SK-MEL-5 (cell line): ENCODE data around the gene TMEM108. TPM values are rescaled to one million over a fixed set of nuclear protein-coding genes. Genes with fewer than 3 reads are reported as not detected.
A peak's percentile ranks its signal among the peaks of the same experiment; 100 is the strongest.

Experiments used
- DNase-seq: peaks from one replicate; pipeline ENCODE4 v3.0.0-alpha.2; 2016; ENCODE audit warnings: low read depth, low spot score
- in situ Hi-C: cut with HindIII; loops from 2 replicates; pipeline ENCODE4 v1.10.0; 2016; ENCODE audit warnings: low sequenced_read_pairs, high pct_unique_total_duplicates, low pct_unique_long_range_greater_than_20kb
- total RNA-seq: library from RNA; depleted of rRNA; stranded (reverse); fragments of >200 nt; shearing (Covaris generic); gene quantifications from 2 replicates; pipeline ENCODE4 v1.2.3, GENCODE V29; 2014

Gene TMEM108
- total RNA-seq, 1 experiment from 2014 or later: 0.13 TPM

DNA sequence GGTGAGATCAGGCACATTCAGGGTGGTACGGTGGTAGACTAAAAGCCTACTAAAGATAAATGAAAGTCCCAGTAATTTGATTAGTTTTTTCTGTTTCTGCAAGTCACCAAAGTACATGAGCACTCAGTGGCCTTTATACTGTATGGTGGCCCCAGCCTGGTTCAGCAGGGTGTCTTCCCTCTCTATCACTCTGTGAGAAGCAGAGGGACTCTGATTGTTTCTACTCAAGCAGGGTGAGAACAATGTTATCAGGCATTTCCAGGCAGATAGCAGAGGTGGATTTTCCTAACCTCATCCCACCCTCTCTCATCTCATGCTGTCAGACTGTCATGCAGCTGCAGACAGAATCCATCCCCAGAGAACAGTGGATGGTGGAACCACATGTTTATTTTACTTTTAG lies 290.2 kb downstream of the TMEM108 start:
- in situ Hi-C loops: no loop called here
- DNase-seq: no peak

DNA sequence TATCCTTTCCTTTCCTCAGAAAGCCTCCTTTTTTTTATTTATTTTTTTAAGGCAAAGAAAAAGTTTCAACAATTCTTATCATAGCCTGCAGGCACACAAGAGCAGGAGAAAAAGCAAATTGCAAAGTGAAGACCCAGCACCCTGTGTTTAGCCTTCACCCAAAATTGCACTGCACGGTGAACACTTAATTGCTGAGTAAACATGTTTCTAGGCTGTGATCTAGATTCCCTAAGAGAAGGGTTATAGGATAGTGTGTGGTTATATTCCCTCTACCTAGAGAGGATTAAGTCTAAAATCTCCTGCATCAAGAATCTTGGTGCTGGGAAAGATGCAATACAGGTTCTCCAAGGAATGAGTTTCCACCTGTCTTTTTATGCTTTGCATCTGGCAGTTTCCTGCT lies 291.4 kb downstream of the TMEM108 start:
- DNase-seq: no peak
- in situ Hi-C loops: no loop called here

DNA sequence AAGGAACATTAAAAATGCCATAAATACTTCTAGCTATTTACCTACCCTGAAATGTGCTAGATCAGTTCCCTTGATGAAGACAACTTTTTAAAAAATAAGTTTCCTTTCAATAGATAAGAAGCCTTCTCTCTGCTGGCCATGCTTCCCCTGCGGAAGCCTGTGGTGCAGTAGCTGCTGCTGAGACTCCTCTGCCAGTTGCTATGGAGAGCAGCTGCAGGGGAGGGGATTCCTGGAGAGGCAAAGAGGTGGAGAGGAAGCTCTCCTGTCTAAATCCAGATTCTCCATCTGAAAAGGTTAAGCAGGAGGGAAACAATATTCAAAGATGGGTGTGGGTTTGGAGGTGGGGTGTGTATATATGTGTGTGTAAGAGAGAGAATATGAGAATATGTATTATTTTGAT lies 291.9 kb downstream of the TMEM108 start:
- in situ Hi-C loops: no loop called here
- DNase-seq: no peak

DNA sequence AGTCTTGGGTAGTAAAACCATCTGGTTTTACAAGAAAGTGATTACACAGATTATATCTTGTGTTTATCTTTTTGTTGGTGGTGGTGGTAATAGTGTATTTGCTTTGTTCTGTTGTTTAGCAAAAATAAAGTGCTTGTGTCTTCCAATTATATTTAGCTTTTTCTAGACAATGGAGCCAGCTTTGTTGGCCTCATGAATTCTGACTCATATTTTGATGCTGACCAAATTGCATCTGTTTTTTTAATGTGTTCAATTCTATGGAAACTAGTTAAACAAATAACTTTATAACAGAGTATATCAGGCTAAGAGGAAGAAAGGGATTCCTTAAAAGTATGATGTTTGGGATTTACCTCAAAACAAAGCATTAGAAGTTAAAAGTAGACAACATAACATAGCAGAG lies 292.3 kb downstream of the TMEM108 start:
- in situ Hi-C loops: no loop called here
- DNase-seq: no peak

DNA sequence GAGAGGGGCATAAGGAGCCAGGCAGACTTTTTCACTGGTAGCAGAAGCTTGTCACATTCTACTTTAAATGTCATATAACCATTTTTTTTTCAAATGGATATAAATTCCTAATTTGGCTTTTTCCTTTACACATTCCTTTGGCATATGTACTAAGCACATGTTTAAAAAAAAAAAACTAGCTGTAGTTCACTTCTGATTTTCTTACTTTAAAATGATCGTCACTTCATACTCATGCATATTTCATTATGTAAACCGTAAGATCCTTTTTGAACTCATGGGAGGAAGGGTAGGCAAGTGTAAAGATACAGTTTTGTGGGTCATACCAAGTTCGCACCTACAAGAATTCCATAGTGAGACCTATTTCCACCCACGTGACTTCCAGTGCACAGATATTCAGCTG lies 316.5 kb downstream of the TMEM108 start:
- in situ Hi-C loops: no loop called here
- DNase-seq: no peak

DNA sequence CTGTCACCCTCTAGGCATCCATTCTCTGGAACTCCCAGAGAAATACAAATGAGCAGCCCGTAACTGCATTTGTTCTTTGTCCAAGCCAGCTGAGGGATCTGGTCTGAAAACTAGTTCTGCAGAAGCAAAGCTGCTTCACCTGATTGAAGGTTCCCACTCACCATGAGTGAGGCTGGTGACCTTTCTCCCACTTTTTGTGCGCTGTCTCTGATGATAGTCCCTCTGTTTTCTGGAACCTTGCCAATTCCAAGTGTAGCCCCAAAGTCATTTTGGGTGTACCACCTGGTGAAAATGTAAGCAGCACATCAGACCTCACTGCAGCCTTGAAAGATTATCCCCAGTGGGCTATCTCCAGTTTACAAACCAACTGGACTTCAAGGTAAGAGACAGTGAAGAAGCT lies 322.3 kb downstream of the TMEM108 start:
- in situ Hi-C loops: no loop called here
- DNase-seq: no peak

DNA sequence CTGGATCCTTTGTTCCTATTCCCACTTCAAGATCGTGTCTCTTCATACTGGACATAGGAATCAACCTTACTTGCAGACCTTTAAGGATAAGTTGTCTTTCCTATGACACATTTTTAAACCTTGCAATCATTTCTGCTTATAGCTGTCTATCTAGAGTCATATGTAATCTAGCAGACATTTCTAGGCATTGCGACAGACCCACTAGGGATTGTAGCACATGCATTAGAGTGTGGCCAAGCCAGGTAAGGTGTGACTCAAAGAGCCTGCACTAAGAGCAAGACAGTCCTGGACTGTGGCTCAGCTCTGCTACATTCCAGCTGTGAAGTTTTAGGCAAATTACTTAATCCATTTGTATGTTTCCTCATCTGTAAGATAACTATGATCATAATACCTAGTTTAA lies 322.8 kb downstream of the TMEM108 start:
- no peak for DNase-seq
- in situ Hi-C loops: no loop called here

DNA sequence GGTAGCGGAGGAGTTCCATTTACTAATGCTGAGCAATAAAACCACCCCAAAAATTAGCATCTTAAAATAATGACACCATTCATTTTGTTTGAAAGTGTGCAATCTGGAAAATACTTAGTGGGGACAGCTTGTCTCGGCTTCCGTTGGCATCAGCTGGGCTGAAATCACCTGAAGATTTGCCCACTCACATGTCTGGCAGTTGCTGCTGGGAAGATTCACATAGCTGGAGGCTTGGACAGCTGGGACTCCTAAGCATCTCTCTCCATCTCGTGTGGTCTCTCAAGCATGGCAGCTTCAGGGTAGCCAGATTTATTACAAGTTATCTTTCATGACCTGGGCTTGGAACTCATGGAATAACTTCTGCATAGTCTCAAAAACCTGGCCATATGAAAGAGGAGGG lies 323.2 kb downstream of the TMEM108 start:
- in situ Hi-C loops: no loop called here
- no peak for DNase-seq

DNA sequence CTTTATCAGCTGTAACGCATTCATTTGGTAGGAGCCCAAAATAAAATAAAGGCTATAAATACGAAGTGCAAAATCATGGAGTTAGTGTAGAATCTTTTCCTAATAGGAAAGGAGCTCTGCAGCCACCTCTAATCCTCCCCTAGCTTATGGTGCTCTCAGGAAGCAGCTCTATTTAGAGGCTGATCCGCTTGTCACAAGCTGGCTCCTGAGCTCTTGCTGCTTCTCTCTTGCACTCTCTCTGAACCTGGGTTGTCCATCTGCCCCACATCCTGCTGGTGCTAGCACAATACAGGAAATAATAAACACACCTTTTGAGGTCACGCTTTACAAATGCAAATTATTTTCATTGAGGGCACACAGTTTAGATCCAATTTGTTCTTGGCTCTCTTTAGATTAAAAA lies 324.3 kb downstream of the TMEM108 start:
- DNase-seq: no peak
- in situ Hi-C loops: no loop called here

DNA sequence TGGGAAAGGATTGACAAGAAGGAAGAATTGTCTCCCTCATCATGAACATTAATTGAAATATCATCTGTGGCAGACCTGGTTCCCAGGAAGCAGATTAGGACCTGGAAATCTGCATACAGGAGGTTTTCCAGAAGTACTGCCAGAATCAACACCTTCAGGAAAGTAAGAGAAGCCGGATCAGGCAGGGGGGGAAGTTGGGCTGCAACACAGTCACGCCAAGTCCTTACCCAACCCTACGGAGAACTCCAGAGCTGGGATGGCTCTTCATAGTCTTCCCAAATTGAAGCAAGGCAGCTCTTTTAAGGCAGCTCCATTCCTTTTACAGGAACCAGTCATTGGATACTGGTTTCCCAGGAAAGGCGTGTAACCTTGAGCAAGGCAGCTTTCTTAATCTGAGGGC lies 326.5 kb downstream of the TMEM108 start:
- DNase-seq: no peak
- in situ Hi-C loops: no loop called here

DNA sequence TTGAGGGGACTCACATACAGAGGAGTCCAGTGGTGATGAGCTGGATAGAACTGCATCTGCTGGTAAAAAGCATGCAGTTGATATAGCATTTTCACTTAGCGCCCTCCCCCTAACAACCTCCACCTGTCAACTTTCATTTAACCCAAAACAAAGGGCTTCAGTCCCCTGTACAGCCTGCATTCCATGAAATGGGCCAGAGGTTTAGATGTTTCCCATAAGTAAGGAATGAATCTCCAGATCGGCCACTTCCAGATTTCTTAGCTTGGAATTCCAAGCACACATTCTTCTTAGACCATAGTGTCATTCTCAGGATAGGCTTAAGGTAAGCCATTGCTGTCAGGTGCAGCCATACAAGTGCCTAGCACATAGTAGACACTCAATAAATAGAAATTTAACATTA lies 328.7 kb downstream of the TMEM108 start:
- DNase-seq: no peak
- in situ Hi-C loops: no loop called here

DNA sequence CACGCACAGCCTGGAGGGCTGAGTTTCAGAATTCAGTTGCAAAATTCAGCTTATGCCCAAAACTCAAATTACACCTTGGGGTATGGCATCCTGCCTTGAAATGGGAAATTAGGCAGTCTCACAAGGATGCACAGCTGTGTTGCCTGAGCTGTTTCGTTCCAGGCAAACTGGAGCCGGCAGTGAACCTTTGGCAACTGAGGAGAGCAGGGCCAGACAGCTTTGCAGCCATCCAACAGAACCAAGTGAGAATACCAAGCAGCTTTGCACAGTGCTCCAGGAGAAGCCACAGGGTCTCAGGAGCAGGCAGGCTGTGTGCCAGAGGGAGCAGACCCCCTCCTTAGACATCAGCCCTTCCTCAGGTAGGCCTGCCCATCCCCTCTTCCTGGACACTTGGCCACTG lies 329.2 kb downstream of the TMEM108 start:
- no peak for DNase-seq
- in situ Hi-C loops: no loop called here

DNA sequence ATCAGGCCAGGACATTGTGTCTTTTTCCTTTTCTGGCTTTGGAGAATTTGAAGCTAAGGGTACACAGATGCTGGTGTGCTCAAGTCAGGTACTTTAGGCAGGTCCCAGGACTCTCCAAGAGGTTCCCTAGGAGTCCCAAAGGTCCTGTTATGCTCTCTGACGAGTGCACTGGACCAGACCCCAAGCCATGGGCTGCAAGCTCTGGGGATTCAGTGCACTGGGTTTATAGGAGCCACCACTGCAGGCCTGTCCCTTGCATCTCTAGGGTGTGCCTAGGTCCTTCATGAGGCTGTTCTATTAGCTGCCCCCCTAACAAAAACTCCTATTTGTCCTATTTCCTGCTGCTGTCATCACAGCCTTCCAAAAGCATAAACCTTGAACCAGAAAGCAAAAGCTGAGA lies 329.8 kb downstream of the TMEM108 start:
- in situ Hi-C loops: no loop called here
- no peak for DNase-seq

DNA sequence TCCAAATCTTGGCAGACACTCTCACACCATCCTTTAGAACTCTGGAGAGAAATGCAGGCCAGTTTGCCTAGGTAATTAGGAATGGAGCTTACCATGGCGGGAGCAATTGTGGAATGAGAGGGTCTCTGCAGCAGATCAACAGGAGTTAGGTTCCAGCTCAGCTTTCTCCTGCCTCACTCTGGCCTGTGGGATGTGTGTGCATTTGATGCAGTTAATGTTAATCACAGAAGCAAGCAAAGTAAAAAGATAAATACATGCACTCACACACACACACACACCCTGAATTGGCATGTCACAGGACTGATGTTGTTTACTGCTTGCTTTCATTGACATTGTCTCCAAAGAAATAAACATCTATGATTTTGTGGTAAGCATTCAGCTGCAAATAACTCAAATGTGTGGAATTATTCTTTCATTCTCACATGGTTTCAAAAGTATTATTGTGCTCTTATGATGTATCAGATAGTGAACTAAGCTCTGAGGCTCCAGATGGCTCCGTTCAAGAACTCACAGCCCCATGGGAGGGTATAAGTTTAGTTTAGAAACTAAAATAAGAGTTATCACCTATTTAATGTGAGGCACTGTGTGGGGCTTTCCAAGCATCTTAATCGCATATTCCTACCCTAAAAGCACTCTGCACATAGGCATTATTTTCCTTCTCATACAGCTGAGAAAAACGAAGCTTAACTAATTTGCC lies 330.3 kb downstream of the TMEM108 start:
- in situ Hi-C loops: no loop called here
- no peak for DNase-seq

DNA sequence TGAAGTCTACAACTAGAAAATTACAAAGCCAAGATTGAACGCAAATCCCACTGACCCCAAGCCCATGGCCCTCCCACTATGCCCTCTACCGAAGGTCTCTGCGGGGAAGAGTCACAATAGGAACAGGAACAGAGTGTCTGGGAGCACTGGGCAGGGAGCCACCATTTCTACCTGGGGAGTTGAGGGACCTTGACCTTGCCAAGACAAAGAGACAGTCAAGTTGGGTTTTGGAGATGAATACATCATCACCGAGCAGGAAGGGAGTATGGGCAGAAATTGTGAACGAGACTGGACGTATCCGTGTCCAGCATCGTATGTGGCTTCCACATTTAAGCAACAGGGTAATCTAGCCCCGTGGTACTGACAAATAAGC lies 330.9 kb downstream of the TMEM108 start:
- no peak for DNase-seq
- in situ Hi-C loops: no loop called here

DNA sequence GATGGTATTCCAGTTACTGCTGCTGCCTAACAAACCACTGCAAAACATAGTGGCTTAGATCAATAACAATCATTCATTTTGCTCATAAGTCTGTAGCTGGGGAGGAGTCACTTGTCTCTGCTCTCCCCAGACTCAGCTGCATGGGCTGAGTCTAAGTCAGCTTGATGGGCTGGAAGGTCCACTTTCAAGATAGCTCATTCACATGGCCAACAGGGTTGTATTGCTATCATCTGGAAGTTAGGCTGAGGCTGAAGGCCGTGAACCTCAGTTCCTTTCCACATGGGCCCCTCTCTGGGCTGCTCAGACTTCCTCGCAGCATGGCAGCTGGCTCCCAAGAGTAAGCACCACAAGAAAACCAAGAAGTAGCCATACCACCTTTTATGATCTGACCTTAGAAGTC lies 333.0 kb downstream of the TMEM108 start:
- in situ Hi-C loops: no loop called here
- no peak for DNase-seq

DNA sequence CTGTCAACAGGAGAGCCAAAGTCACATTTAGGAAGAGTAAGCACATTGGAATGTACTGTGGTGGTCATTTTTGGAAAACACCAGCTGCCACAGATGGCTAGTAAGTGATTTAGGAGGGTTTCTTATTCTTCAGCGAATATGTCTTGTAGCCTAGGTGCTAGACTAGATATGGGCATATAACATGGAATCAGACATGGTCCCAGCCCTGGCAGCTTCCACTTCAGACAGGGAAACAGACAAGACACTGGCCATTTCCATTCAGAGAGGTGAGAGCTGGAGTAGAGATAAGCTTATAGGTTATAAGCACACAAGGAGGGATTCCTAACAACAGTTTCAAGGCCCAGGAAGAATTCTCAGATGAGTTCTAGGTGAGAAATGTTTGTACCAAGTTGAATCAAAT lies 333.5 kb downstream of the TMEM108 start:
- no peak for DNase-seq
- in situ Hi-C loops: no loop called here

DNA sequence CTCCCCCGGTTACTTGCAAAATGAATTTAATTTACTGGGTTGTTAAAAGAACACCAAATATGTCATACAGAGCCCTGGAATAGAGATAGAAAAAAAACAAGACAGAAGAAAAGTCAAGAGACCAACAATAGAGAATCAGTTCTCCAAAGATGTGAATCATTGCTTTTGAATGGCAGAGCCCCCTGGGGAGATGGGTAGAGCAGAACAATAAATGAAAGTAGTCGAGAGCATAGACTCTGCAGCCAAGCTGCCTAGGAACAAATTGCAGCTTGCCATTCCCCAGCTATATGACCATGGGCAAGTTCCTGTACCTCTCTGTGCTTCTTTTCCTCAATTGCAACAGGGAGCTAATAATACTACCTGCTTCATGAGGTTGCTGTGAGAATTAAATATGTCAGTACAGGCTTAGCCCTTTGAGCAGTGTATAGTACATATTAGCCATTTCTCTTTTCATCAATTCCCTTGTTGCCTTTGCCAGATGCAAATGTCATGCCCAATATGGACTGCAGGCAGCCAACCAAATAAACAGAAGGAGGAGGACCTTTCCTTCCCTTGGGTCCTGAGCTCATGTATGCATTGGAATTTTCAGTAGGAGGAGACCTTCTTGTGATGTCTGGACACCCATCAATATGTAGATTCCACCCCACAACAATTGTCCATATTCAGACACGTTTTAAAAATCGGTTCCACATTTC lies 336.7 kb downstream of the TMEM108 start:
- in situ Hi-C loops: no loop called here
- DNase-seq: peak; percentile 86

DNA sequence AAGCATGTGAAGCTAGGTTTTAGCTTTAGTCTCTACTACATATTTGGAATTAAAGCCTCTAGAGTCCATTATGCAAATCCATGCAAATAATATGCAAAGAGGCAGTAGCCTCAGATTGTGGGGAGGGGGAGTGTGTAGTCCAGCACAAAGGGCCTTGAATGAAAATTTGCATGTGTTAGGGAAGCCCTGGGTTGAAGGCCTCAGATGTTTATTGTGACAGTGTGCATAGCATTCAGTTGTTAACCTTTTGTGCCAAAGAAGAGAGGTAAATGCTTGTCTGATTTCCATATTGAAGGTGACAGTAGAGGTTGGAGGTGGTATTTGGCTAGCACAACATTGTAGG lies 337.2 kb downstream of the TMEM108 start:
- in situ Hi-C loops: no loop called here

DNA sequence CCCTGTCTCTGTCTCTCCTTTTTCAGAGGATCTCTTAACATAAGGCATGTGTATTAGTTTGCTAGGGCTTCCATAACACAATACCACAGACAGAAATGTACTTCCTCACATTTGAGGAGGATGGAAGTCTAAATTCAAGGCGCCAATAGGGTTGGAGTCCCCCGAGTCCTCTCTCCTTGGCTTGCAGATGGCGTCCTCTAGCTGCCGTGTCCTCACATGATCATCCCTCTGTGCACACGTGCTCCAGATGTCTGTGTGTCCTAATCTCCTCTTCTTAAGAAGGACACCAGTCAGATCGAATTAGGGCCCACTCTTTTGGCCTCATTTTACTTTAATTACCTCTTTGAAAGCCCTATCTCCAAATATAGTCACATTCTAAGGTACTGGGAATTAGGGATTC lies 338.6 kb downstream of the TMEM108 start:
- in situ Hi-C loops: no loop called here
- peak; percentile 44 for DNase-seq

More for the DNA sequence above, 337.2 kb downstream of the TMEM108 start:
- DNase-seq: no peak
